GM12878 (cell line): ENCODE measurements around the gene FIZ1.

Experiments
- CBX5 ChIP-seq: sonication (generic); IDR thresholded peaks from 2 replicates; pipeline ENCODE4 v1.6.1; 2016; ENCODE audit warnings: low read depth, moderate library complexity, mild to moderate bottlenecking, inconsistent platforms
- CTCF ChIP-seq, 3 experiments: IDR thresholded peaks in 2 of 3; conservative IDR thresholded peaks in 1 of 3; 2 replicates each; pipeline ENCODE4 v1.5.1; 2011; ENCODE audit warnings: low read depth in 3 of 3, low read length in 3 of 3, mild to moderate bottlenecking in 3 of 3, control low read depth in 2 of 3, moderate library complexity in 2 of 3, inconsistent platforms in 1 of 3, mixed read lengths in 1 of 3; ENCODE audit not compliant: control insufficient read depth in 2 of 3, insufficient read depth in 1 of 3; ENCODE audit errors: extremely low read depth in 1 of 3
- EP300 ChIP-seq, 2 experiments: fragments of 150-350 bp in 1 of 2; IDR thresholded peaks; 2 replicates each; pipeline ENCODE4 v1.6.1; 2011 to 2012; ENCODE audit warnings: low read depth in 2 of 2, low read length in 2 of 2, borderline replicate concordance in 1 of 2, improper control_type of control experiment in 1 of 2, inconsistent platforms in 1 of 2; ENCODE audit not compliant: control insufficient read depth in 1 of 2
- EZH2 ChIP-seq: IDR thresholded peaks from 2 replicates; pipeline ENCODE4 v1.6.1; 2012; ENCODE audit warnings: low read depth, mild to moderate bottlenecking, control low read depth, inconsistent platforms, low read length, borderline replicate concordance; ENCODE audit not compliant: control insufficient read depth
- FOXM1 ChIP-seq: IDR thresholded peaks from 2 replicates; pipeline ENCODE4 v1.6.1; 2012; ENCODE audit warnings: low read depth, mild to moderate bottlenecking, inconsistent platforms, low read length, moderate library complexity
- MAX ChIP-seq: IDR thresholded peaks from 2 replicates; pipeline ENCODE4 v1.6.1; 2012; ENCODE audit warnings: low read depth, low read length, improper control_type of control experiment
- PBX3 ChIP-seq: IDR thresholded peaks from 2 replicates; pipeline ENCODE4 v1.6.1; 2011; ENCODE audit warnings: mild to moderate bottlenecking, low read depth, low read length, moderate library complexity; ENCODE audit not compliant: insufficient replicate concordance
- POLR2A ChIP-seq: IDR thresholded peaks from 2 replicates; pipeline ENCODE4 v1.6.1; 2011; ENCODE audit warnings: low read depth, mild to moderate bottlenecking, low read length
- SMC3 ChIP-seq: IDR thresholded peaks from 2 replicates; pipeline ENCODE4 v1.6.1; 2011; ENCODE audit warnings: low read length, improper control_type of control experiment, borderline replicate concordance
- SP1 ChIP-seq: IDR thresholded peaks from one replicate; pipeline ENCODE4 v1.6.1; 2011; ENCODE audit warnings: low read depth, low read length
- SUZ12 ChIP-seq: fragments of 200-600 bp; sonication (generic); IDR thresholded peaks from one replicate; pipeline ENCODE4 v1.6.1; 2018; ENCODE audit warnings: antibody characterized with exemption, mild to moderate bottlenecking; ENCODE audit not compliant: unreplicated experiment
- TAF1 ChIP-seq: IDR thresholded peaks from 2 replicates; pipeline ENCODE4 v1.6.1; 2011; ENCODE audit warnings: mild to moderate bottlenecking, low read depth, low read length, borderline replicate concordance
- TARDBP ChIP-seq: IDR thresholded peaks from 2 replicates; pipeline ENCODE4 v1.6.1; 2016; ENCODE audit warnings: borderline replicate concordance
- TF ChIP-seq, protein P1 (sequence below): fragments of 450-650 bp; IDR thresholded peaks from 2 replicates; pipeline ENCODE4 v1.6.1; 2017; ENCODE audit warnings: antibody characterized with exemption, mild to moderate bottlenecking, moderate library complexity

DNA sequence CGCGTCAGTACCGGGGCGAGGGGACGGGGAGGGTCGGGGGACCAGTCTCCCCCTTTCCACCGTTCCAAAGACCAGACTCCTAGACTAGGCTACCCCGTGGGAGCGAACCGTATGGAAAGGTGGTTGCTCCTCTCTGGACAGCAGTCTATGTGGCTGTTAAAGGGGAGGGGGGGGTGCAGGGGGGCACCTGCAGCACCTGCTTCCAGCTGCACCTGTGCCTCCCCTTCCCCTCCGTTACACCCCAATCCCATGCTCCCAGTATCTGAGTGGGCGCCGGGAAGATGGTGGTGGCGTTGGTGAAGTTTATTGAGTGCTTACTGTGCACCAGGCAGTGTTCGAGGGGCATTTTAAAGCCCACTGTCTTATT is 1.3 kb upstream of the FIZ1 start:
- TF ChIP-seq, protein P1, sequence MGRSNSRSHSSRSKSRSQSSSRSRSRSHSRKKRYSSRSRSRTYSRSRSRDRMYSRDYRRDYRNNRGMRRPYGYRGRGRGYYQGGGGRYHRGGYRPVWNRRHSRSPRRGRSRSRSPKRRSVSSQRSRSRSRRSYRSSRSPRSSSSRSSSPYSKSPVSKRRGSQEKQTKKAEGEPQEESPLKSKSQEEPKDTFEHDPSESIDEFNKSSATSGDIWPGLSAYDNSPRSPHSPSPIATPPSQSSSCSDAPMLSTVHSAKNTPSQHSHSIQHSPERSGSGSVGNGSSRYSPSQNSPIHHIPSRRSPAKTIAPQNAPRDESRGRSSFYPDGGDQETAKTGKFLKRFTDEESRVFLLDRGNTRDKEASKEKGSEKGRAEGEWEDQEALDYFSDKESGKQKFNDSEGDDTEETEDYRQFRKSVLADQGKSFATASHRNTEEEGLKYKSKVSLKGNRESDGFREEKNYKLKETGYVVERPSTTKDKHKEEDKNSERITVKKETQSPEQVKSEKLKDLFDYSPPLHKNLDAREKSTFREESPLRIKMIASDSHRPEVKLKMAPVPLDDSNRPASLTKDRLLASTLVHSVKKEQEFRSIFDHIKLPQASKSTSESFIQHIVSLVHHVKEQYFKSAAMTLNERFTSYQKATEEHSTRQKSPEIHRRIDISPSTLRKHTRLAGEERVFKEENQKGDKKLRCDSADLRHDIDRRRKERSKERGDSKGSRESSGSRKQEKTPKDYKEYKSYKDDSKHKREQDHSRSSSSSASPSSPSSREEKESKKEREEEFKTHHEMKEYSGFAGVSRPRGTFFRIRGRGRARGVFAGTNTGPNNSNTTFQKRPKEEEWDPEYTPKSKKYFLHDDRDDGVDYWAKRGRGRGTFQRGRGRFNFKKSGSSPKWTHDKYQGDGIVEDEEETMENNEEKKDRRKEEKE: no peak
- TF ChIP-seq CBX5 (no peak), TARDBP (no peak), PBX3 (no peak), SMC3 (no peak), POLR2A (no peak; the same call in 1 of the 2 replicates), TAF1 (no peak), SUZ12 (no peak), MAX (no peak), EP300 (IDR thresholded peaks at IDR 0.05; ENCODE audit: borderline replicate concordance in 1 of 2, control insufficient read depth in 1 of 2, low read depth in 2 of 2, low read length in 2 of 2) (no peak), EZH2 (no peak), CTCF (IDR thresholded peaks at IDR 0.05 in 2 of 3, conservative IDR thresholded peaks at IDR 0.05 in 1 of 3; ENCODE audit: control insufficient read depth in 2 of 3, extremely low read depth in 1 of 3, insufficient read depth in 1 of 3, low read depth in 3 of 3, low read length in 3 of 3) (no peak), FOXM1 (no peak), SP1 (no peak)
